Endothelial cell of umbilical vein (primary cell): Measurements from ENCODE around the gene DEXI. TPM values are rescaled to one million over a fixed set of nuclear protein-coding genes. Genes with fewer than 3 reads are reported as not detected.

ENCODE experiments used
- BruUV-seq: library from RNA; stranded (reverse); fragments of 400-500 nt; replicated peaks from 2 replicates; lab custom pipeline; 2021; lab: Mats Ljungman, UMichigan
- CTCF ChIA-PET: fragments of 300-600, 350-600 bp; sonication (Branson Sonifier 250); formaldehyde crosslinking; loops from one replicate; lab custom pipeline; 2021; ENCODE audit warnings: antibody characterized with exemption, inconsistent platforms; lab: Charles Lee
- POLR2A ChIA-PET: fragments of 300-600, 350-600 bp; sonication (Branson Sonifier 250); formaldehyde crosslinking; loops from one replicate; lab custom pipeline; 2021; ENCODE audit warnings: antibody characterized with exemption, inconsistent platforms; lab: Charles Lee
- DNase-seq: peaks from one replicate; pipeline ENCODE4 v3.0.0-alpha.2; 2011; ENCODE audit warnings: low read depth, low spot score
- FAIRE-seq: peaks from 2 replicates; lab custom pipeline; 2011; peaks lifted over from hg19 to GRCh38; lab: Jason Lieb, UNC
- H2AFZ ChIP-seq: 2 replicates; pipeline ENCODE4 v1.6.0; 2012; ENCODE audit warnings: low read depth, low read length, control low read depth, inconsistent platforms
- H3K27ac ChIP-seq: 2 replicates; pipeline ENCODE4 v1.5.1; 2011; ENCODE audit warnings: low read depth, mild to moderate bottlenecking, control low read depth, low read length, moderate library complexity; ENCODE audit not compliant: insufficient read depth
- H3K27me3 ChIP-seq, 2 experiments: 2 replicates each; pipeline versions ENCODE4 v1.6.0 to v1.6.1; 2011; ENCODE audit warnings: low read length in 2 of 2, mixed read lengths in 1 of 2; ENCODE audit not compliant: control insufficient read depth in 2 of 2, insufficient read depth in 2 of 2
- H3K36me3 ChIP-seq, 2 experiments: 2 replicates in 1 of 2; 3 replicates in 1 of 2; pipeline ENCODE4 v1.5.1; 2011; ENCODE audit warnings: low read length in 2 of 2, mild to moderate bottlenecking in 1 of 2, moderate library complexity in 1 of 2; ENCODE audit not compliant: control insufficient read depth in 2 of 2, insufficient read depth in 2 of 2; ENCODE audit errors: extremely low read depth in 1 of 2
- H3K4me1 ChIP-seq: 3 replicates; pipeline ENCODE4 v1.5.1; 2011; ENCODE audit warnings: mild to moderate bottlenecking, low read length; ENCODE audit not compliant: control insufficient read depth, insufficient read depth; ENCODE audit errors: extremely low read depth
- H3K4me2 ChIP-seq: 2 replicates; pipeline ENCODE4 v1.6.1; 2011; ENCODE audit warnings: low read length, control low read depth, mixed read lengths; ENCODE audit not compliant: insufficient read depth
- H3K4me3 ChIP-seq, 3 experiments: fragments of 200-600 bp in 1 of 3; sonication (generic), shearing (Covaris generic) in 1 of 3; replicated peaks in 1 of 3; 2 replicates each; pipeline ENCODE4 v1.5.1; 2011 to 2016; ENCODE audit warnings: control low read depth in 3 of 3, low read length in 3 of 3, mild to moderate bottlenecking in 2 of 3, inconsistent platforms in 1 of 3, low read depth in 1 of 3, moderate library complexity in 1 of 3; ENCODE audit not compliant: insufficient read depth in 1 of 3
- H3K79me2 ChIP-seq: 2 replicates; pipeline ENCODE4 v1.6.0; 2012; ENCODE audit warnings: low read length, inconsistent platforms; ENCODE audit not compliant: control insufficient read depth, insufficient read depth
- H3K9ac ChIP-seq: replicated peaks from 2 replicates; pipeline ENCODE3; 2011; ENCODE audit warnings: low read length, control low read depth; ENCODE audit not compliant: insufficient read depth; ENCODE audit errors: extremely low read depth
- H3K9me1 ChIP-seq: replicated peaks from 3 replicates; pipeline ENCODE4 v1.6.0; 2011; ENCODE audit warnings: mild to moderate bottlenecking, low read length; ENCODE audit not compliant: control insufficient read depth, insufficient read depth; ENCODE audit errors: extremely low read depth
- H3K9me3 ChIP-seq: replicated peaks from 2 replicates; pipeline ENCODE4 v1.5.1; 2012; ENCODE audit warnings: low read length, inconsistent platforms; ENCODE audit not compliant: control insufficient read depth, insufficient read depth
- H4K20me1 ChIP-seq: replicated peaks from 2 replicates; pipeline ENCODE3; 2011; ENCODE audit warnings: mild to moderate bottlenecking, low read length; ENCODE audit not compliant: control insufficient read depth, insufficient read depth; ENCODE audit errors: extremely low read depth
- EZH2 ChIP-seq: IDR thresholded peaks from 2 replicates; pipeline ENCODE4 v1.6.1; 2012; ENCODE audit warnings: borderline replicate concordance, low read depth, mild to moderate bottlenecking, moderate library complexity, low read length, inconsistent platforms; ENCODE audit not compliant: severe bottlenecking
- FOS ChIP-seq: IDR thresholded peaks from 2 replicates; pipeline ENCODE4 v1.6.1; 2011; ENCODE audit warnings: mild to moderate bottlenecking, low read length, moderate library complexity, borderline replicate concordance; ENCODE audit not compliant: insufficient read depth
- GATA2 ChIP-seq: IDR thresholded peaks from 2 replicates; pipeline ENCODE4 v1.7.0; 2011; ENCODE audit warnings: low read depth, mild to moderate bottlenecking, moderate library complexity, mixed read lengths, low read length; ENCODE audit not compliant: insufficient read length, insufficient read depth
- JUN ChIP-seq: IDR thresholded peaks from 2 replicates; pipeline ENCODE4 v1.6.1; 2011; ENCODE audit warnings: borderline replicate concordance, low read depth; ENCODE audit not compliant: insufficient read length, insufficient read depth
- MAX ChIP-seq: IDR thresholded peaks from 2 replicates; pipeline ENCODE4 v1.6.1; 2011; ENCODE audit not compliant: insufficient read depth, insufficient read length
- MYC ChIP-seq: IDR thresholded peaks from one replicate; pipeline ENCODE4 v1.6.1; 2011; ENCODE audit warnings: mild to moderate bottlenecking, low read depth, low read length
- POLR2A ChIP-seq: IDR thresholded peaks from 2 replicates; pipeline ENCODE4 v1.6.1; 2012; ENCODE audit warnings: low read depth, mild to moderate bottlenecking, control low read depth, low read length
- POLR2AphosphoS5 ChIP-seq: IDR thresholded peaks from 2 replicates; pipeline ENCODE4 v1.6.1; 2012; ENCODE audit warnings: low read depth, mild to moderate bottlenecking, control low read depth, low read length, moderate library complexity; ENCODE audit not compliant: insufficient read depth
- dilution Hi-C: fragments of 300-500 bp; cut with MboI; formaldehyde crosslinking; loops from one replicate; pipeline ENCODE4 v1.15.0; 2019; ENCODE audit warnings: low sequenced_read_pairs; ENCODE audit not compliant: extremely low pct_ligation_motif_present
- intact Hi-C: fragments of 100-400 bp; cut with micrococcal nuclease; formaldehyde crosslinking; loops from one replicate; pipeline ENCODE4 v1.10.0; 2022
- polyA plus RNA-seq, 4 experiments: library from polyadenylated mRNA; depleted of rRNA in 3 of 4; stranded (reverse) in 3 of 4; unstranded in 1 of 4; fragments of >200 nt; gene quantifications; 2 replicates each; pipeline versions ENCODE4 v1.2.1 to v1.2.3, GENCODE V29; 2011 to 2012; ENCODE audit warnings: missing spikeins in 1 of 4
- total RNA-seq: library from RNA; stranded (reverse); gene quantifications from 2 replicates; pipeline ENCODE4 v1.2.3, GENCODE V29; 2021
- TF ChIP-seq, protein P1 (sequence below), 2 donors: IDR thresholded peaks; 1 replicate in 1 of 2; 2 replicates in 1 of 2; pipeline ENCODE4 v1.5.1; 2011; ENCODE audit warnings: low read length in 2 of 2, mild to moderate bottlenecking in 2 of 2, moderate library complexity in 2 of 2, control low read depth in 1 of 2, inconsistent platforms in 1 of 2, low read depth in 1 of 2; ENCODE audit not compliant: insufficient read depth in 1 of 2; ENCODE audit errors: extremely low read depth in 1 of 2

Gene DEXI
- total and polyA plus RNA-seq, 2 donors (not counting 3 experiments of a cell fraction or from before 2014, with no cell fraction given) = 32.8 to 69.5 TPM

DNA sequence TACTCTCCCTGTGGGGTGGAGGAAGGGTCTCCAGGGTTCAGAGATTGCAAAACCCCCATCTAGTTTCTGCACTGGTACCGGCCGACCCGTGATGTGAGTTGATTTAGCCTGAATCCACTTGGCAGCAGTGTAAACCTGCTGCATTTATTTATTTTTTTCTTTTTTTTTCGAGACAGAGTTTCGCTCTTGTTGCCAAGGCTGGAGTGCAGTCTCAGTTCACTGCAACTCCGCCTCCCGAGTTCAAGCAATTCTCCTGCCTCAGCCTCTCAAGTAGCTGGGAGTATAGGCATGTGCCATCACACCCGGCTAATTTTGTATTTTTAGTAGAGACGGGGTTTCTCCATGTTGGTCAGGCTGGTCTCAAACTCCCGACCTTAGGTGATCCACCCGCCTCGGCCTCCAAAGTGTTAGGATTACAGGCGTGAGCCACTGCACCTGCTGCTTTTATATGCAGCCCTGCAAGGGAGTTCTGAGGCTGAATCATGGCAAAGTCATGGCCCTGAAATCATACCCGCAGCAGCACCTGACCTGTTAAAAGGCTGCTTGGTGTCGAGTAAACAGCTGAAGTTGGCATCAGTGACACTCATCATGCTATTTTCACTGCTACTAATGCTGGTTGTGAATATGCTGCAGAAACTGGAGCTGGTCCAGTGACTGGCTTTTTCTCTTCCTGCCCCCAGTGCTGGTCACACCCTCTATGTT, 21.4 kb downstream of the DEXI start:
- CTCF ChIA-PET = interaction anchor here (0.8 kb wide), 2 partner anchors 11 to 252 kb away, joined by 3 read pairs; no protein-coding TSS in a partner anchor
- DNase-seq (no peak), FAIRE-seq (no peak)
- Histone ChIP-seq H3K4me3 (no peak overlapping the region), H3K4me1 (no peaks in the 10 kb centered on the region), H3K9me3 (no peaks in the 10 kb centered on the region), H3K27ac (no peak overlapping the region), H4K20me1 (no peaks in the 10 kb centered on the region), H3K36me3 (peaks cover 0 to 2% of the 10 kb centered on the region in 2 experiments), H3K4me2 (no peak overlapping the region), H3K27me3 (no peaks in the 10 kb centered on the region), H2AFZ (no peak overlapping the region), H3K9ac (no peak overlapping the region), H3K79me2 (no peaks in the 10 kb centered on the region), H3K9me1 (no peaks in the 10 kb centered on the region)
- no TSS peak for BruUV-seq
- intact Hi-C loops = no loop called here
- POLR2A ChIA-PET = no interaction called here
- no peak for TF ChIP-seq POLR2AphosphoS5
- no peak for TF ChIP-seq MAX
- TF ChIP-seq EZH2 = no peak
- TF ChIP-seq, protein P1, sequence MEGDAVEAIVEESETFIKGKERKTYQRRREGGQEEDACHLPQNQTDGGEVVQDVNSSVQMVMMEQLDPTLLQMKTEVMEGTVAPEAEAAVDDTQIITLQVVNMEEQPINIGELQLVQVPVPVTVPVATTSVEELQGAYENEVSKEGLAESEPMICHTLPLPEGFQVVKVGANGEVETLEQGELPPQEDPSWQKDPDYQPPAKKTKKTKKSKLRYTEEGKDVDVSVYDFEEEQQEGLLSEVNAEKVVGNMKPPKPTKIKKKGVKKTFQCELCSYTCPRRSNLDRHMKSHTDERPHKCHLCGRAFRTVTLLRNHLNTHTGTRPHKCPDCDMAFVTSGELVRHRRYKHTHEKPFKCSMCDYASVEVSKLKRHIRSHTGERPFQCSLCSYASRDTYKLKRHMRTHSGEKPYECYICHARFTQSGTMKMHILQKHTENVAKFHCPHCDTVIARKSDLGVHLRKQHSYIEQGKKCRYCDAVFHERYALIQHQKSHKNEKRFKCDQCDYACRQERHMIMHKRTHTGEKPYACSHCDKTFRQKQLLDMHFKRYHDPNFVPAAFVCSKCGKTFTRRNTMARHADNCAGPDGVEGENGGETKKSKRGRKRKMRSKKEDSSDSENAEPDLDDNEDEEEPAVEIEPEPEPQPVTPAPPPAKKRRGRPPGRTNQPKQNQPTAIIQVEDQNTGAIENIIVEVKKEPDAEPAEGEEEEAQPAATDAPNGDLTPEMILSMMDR (IDR thresholded peaks at IDR 0.05; ENCODE audit: extremely low read depth in 1 of 2, insufficient read depth in 1 of 2, low read depth in 1 of 2, low read length in 2 of 2) = no peak
- TF ChIP-seq GATA2 = no peak
- no peak for TF ChIP-seq JUN
- no peak for TF ChIP-seq POLR2A
- no peak for TF ChIP-seq FOS
- no peak for TF ChIP-seq MYC
- dilution Hi-C loops = no loop called here
